HUES6 (cell line): ENCODE data around the gene NKX1-1.
A peak's percentile ranks its signal among the peaks of the same experiment; 100 is the strongest.
"Not testable (repeated sequence)": the region's sequence is repeated elsewhere in the genome, so short reads cannot be mapped to it uniquely, and the experiment has no call there.

ENCODE experiments used
- H3K27ac ChIP-seq: 2 replicates; pipeline ENCODE4 v1.7.0; 2013; ENCODE audit warnings: low read depth, mild to moderate bottlenecking, low read length, inconsistent platforms
- H3K27me3 ChIP-seq: 2 replicates; pipeline ENCODE4 v1.6.1; 2013; ENCODE audit warnings: low read length; ENCODE audit not compliant: control insufficient read depth, insufficient read depth
- H3K36me3 ChIP-seq: 2 replicates; pipeline ENCODE4 v1.6.1; 2013; ENCODE audit warnings: low read length; ENCODE audit not compliant: control insufficient read depth, insufficient read depth
- H3K4me1 ChIP-seq: 2 replicates; pipeline ENCODE4 v1.6.1; 2013; ENCODE audit warnings: low read length; ENCODE audit not compliant: control insufficient read depth, insufficient read depth
- H3K4me3 ChIP-seq: 2 replicates; pipeline ENCODE4 v1.5.1; 2013; ENCODE audit warnings: low read depth, low read length
- H3K9ac ChIP-seq: one replicate; pipeline ENCODE4 v1.6.1; 2013; ENCODE audit warnings: mild to moderate bottlenecking, low read length
- H3K9me3 ChIP-seq: 2 replicates; pipeline ENCODE4 v1.6.1; 2013; ENCODE audit warnings: low read depth, low read length; ENCODE audit not compliant: control insufficient read depth, insufficient read depth

NKX1-1 gene

GRCh38 chr4:1395941-1396805 lies 10.1 kb downstream of the NKX1-1 start:
- no peak overlapping the region for H3K27ac ChIP-seq
- peaks cover 8% of the 10 kb centered on the region; the same call in 1 of the 2 replicates for H3K36me3 ChIP-seq
- peaks cover 26% of the 10 kb centered on the region for H3K27me3 ChIP-seq
- H3K4me3 ChIP-seq, result no peak overlapping the region
- H3K4me1 ChIP-seq, result no peaks in the 10 kb centered on the region
- H3K9me3 ChIP-seq, result peaks cover 21% of the 10 kb centered on the region
- H3K9ac ChIP-seq, result no peak overlapping the region

DNA sequence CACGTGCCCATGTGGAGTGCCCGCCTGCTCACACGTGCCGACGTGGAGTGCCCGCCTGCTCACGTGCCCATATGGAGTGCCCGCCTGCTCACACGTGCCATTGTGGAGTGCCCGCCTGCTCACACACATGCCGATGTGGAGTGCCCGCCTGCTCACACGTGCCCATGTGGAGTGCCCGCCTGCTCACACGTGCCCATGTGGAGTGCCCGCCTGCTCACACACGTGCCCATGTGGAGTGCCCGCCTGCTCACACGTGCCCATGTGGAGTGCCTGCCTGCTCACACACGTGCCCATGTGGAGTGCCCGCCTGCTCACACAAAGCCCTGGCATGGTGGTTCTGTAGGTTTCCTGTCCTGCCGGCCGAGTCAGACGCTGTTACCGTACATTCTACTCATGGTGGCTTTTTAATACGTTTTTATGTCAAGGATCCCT lies 10.8 kb downstream of the NKX1-1 start:
- not testable (repeated sequence) for H3K4me3 ChIP-seq, H3K4me1 ChIP-seq
- peaks cover 21% of the 10 kb centered on the region for H3K9me3 ChIP-seq

DNA sequence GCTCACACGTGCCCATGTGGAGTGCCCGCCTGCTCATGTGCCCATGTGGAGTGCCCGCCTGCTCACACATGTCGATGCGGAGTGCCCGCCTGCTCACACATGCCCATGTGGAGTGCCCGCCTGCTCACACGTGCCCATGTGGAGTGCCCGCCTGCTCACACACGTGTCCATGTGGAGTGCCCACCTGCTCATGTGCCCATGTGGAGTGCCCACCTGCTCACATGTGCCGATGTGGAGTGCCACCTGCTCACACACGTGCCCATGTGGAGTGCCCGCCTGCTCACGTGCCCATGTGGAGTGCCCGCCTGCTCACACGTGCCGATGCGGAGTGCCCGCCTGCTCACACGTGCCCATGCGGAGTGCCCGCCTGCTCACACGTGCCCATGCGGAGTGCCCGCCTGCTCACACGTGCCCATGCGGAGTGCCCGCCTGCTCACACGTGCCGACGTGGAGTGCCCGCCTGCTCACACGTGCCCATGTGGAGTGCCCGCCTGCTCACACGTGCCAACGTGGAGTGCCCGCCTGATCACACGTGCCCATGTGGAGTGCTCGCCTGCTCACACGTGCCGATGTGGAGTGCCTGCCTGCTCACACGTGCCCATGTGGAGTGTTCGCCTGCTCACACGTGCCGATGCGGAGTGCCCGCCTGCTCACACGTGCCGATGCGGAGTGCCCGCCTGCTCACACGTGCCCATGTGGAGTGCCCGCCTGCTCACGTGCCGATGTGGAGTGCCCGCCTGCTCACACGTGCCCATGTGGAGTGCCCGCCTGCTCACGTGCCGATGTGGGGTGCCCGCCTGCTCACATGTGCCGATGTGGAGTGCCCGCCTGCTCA lies 11.5 kb downstream of the NKX1-1 start:
- H3K9me3 ChIP-seq, result peaks cover 21% of the 10 kb centered on the region
- not testable (repeated sequence) for H3K36me3 ChIP-seq, H3K27ac ChIP-seq, H3K9ac ChIP-seq, H3K4me3 ChIP-seq, H3K4me1 ChIP-seq
- H3K27me3 ChIP-seq, result peaks cover 12% of the 10 kb centered on the region

More for the DNA sequence above, 10.8 kb downstream of the NKX1-1 start:
- H3K9ac ChIP-seq, H3K27ac ChIP-seq, H3K36me3 ChIP-seq: not testable (repeated sequence)
- H3K27me3 ChIP-seq, result peaks cover 18% of the 10 kb centered on the region

DNA sequence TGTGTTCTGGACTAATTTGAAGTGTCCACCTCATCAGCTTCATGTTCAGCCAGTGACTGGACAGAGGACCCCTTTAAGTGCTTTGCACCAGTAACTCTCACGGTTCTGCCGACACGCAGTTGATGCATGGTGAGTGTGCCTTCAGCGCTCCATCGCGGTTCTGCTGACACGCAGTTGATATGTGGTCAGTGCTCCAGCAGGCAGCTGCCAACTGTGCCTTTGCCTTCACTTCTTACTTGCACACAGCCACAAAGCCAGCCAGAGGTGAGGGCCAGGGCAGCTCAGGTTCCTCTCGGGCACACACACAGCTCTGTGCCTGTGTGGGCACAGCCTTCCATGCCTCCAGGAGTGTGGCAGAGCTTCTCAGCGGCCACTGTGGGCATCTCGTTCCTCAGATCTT lies 12.4 kb downstream of the NKX1-1 start:
- Histone ChIP-seq H3K4me1 (no peaks in the 10 kb centered on the region), H3K27me3 (peaks cover 4% of the 10 kb centered on the region; the same call in 1 of the 2 replicates), H3K36me3 (peaks cover 8% of the 10 kb centered on the region; the same call in 1 of the 2 replicates), H3K27ac (no peak overlapping the region), H3K9ac (no peak overlapping the region), H3K9me3 (peaks cover 17% of the 10 kb centered on the region), H3K4me3 (no peak overlapping the region)

GRCh38 chr4:1393363-1393762 lies 12.9 kb downstream of the NKX1-1 start:
- H3K9me3 ChIP-seq, result peaks cover 13% of the 10 kb centered on the region
- H3K27me3 ChIP-seq, H3K9ac ChIP-seq, H3K36me3 ChIP-seq, H3K27ac ChIP-seq, H3K4me3 ChIP-seq, H3K4me1 ChIP-seq: not testable (repeated sequence)

DNA sequence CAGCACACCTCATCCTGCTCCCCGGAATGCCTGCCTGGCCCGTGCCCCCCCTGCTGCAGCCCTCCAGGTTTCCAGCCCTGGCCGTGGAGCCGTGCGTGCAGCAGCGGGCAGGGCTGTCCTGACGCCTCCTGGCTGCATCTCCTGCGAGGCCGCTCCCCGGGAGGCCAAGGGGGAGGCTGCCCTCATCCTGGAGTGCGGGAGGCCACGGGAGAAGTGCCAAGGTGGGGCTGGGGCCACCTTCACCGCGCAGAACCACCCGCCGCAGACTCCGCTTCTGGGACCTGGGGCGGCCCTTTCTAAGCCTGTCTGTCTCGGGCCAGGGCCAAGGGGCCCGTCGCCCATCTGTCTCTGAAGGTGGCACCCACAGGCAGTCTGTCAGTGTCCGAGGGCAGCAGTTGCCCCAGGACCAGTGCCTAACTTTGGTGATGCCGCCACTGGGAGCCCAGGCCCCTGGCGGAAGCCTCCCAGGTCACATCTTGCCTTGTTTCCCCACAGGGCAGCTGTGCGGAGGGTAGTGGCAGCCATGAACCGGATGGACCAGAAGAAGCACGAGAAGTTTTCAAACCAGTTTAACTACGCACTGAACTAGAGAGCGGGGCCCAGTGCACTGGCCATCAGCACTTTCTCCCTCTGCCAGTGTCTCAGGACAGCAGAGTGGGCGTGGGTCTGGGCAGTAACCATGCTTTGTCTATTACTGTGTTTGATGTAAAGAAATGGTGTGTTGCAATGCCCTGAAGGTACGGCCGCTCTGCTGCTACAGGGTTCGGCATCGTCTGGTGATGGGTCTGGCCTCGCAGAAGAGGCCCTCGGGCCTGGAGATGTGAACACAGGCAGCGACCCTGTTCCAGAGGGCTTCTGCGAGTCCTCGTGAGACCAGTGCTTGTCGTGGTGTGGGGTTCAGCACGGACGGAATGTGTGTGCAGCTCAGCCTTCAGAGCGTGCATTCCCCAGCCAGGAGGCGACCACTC lies 20.6 kb downstream of the NKX1-1 start:
- Histone ChIP-seq H3K27ac (no peak overlapping the region), H3K9me3 (no peaks in the 10 kb centered on the region; the same call in 1 of the 2 replicates), H3K4me3 (no peak overlapping the region), H3K4me1 (no peaks in the 10 kb centered on the region), H3K27me3 (no peaks in the 10 kb centered on the region), H3K9ac (no peak overlapping the region), H3K36me3 (peaks cover 25% of the 10 kb centered on the region)

DNA sequence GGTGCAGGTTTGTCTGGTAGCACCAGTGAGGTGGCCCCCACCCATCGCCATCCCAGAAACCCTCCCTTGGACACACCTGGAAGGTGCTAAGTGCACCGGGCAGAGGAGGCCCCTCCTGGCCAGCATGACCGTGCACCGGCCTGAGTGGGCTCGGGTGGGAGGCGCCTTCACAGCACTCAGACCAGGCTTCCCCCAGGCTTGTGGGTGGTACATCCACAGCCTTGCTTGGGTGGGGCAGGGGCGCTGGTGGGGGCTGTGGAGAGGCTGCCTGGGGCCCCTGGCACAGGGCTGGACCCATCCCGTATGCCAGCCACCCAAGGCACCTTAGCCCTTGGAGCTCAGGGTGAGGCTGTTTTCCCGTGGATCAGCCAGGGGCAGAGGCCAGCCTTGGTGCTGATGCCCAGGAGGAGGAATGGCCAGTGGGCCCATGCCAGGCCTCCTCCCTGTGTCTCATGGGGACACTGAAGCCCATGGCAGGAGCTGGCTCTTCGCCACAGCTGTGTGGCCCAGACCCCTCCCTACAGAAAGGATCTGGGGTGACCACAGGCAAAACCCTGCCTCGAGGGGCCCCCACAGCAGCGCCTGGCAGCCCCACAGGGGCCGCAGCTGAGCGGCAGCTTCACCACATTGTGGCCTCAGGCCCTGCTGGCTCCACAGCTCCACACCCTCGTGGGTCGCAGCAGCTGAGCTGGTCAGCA lies 21.4 kb downstream of the NKX1-1 start:
- Histone ChIP-seq H3K9ac (no peak overlapping the region), H3K27me3 (no peaks in the 10 kb centered on the region), H3K9me3 (no peaks in the 10 kb centered on the region; the same call in 1 of the 2 replicates), H3K36me3 (peaks cover 27% of the 10 kb centered on the region), H3K4me3 (no peak overlapping the region), H3K27ac (no peak overlapping the region), H3K4me1 (no peaks in the 10 kb centered on the region)

- no peaks in the 10 kb centered on the region for H3K4me1 ChIP-seq
- H3K4me3 ChIP-seq, result no peak overlapping the region
- no peaks in the 10 kb centered on the region; the same call in 1 of the 2 replicates for H3K9me3 ChIP-seq
- H3K9ac ChIP-seq, result no peak overlapping the region
- H3K27ac ChIP-seq, result 0 out of 2 replicates have a peak overlapping the region, but pooled peaks have one; percentile 11
- H3K36me3 ChIP-seq, result peaks cover 27% of the 10 kb centered on the region
- H3K27me3 ChIP-seq, result no peaks in the 10 kb centered on the region
These were observed 22.3 kb downstream of the NKX1-1 start for GRCh38 chr4:1383728-1384591.

GRCh38 chr4:1382776-1383727 lies 23.2 kb downstream of the NKX1-1 start:
- Histone ChIP-seq H3K36me3 (peaks cover 27% of the 10 kb centered on the region), H3K4me3 (no peak overlapping the region), H3K27ac (no peak overlapping the region), H3K9me3 (no peaks in the 10 kb centered on the region), H3K9ac (no peak overlapping the region), H3K4me1 (no peaks in the 10 kb centered on the region), H3K27me3 (no peaks in the 10 kb centered on the region)
